Measurements from ENCODE around the gene MAP4K3. TPM values are rescaled to one million over a fixed set of nuclear protein-coding genes. Genes with fewer than 3 reads are reported as not detected.
A peak's percentile ranks its signal among the peaks of the same experiment; 100 is the strongest.
"Not testable (repeated sequence)": the region's sequence is repeated elsewhere in the genome, so short reads cannot be mapped to it uniquely, and the experiment has no call there.

MAP4K3 gene
- polyA plus RNA-seq, 2 of the 4 experiments (the other 2 are of a cell fraction): 15.8 to 44.6 TPM

- no peak overlapping the region for H3K4me2 ChIP-seq
These were observed 46.9 kb downstream of the MAP4K3 start for GRCh38 chr2:39390216-39390615.

DNA sequence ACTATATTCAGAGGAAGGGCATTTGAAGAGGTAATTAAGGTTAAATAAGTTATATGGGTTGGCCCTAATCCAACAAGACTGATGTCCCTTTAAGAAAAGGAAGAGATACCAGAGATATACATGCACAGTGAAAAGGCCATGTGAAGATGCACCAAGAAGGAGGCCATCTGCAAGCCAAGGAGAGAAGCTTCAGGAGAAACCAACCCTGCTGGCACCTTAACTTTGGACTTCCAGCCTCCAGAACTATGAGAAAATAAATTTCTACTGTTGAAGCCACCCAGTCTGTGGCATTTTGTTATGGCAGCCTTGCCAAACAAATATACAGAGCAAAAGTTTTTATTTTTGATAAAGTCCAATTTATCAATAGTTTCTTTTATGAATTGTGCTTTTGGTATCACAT is 51.0 kb downstream of the MAP4K3 start:
- Histone ChIP-seq H3K27ac (no peak overlapping the region), H3K9me3 (no peaks in the 10 kb centered on the region), H3K4me3 (no peak overlapping the region), H3K4me2 (no peak overlapping the region), H3K4me1 (peaks cover 13% of the 10 kb centered on the region; the same call in 2 of the 3 replicates)
- ATAC-seq: no peak
- TF ChIP-seq, protein P1, sequence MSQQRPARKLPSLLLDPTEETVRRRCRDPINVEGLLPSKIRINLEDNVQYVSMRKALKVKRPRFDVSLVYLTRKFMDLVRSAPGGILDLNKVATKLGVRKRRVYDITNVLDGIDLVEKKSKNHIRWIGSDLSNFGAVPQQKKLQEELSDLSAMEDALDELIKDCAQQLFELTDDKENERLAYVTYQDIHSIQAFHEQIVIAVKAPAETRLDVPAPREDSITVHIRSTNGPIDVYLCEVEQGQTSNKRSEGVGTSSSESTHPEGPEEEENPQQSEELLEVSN (IDR thresholded peaks at IDR 0.05; ENCODE audit: borderline replicate concordance, low read depth): no peak
- TF ChIP-seq EHF (CRISPR knock-in tag; IDR thresholded peaks at IDR 0.05): no peak
- no peak for TF ChIP-seq HDAC2 (IDR thresholded peaks at IDR 0.05)
- no peak for TF ChIP-seq RAD21 (conservative IDR thresholded peaks at IDR 0.05 in 1 of 2, IDR thresholded peaks at IDR 0.05 in 1 of 2)
- TF ChIP-seq HOXA7 (CRISPR knock-in tag; IDR thresholded peaks at IDR 0.05): no peak
- TF ChIP-seq FOSB (CRISPR knock-in tag; IDR thresholded peaks at IDR 0.05): no peak
- TF ChIP-seq PBX3 (IDR thresholded peaks at IDR 0.05): no peak
- no peak for DNase-seq (ENCODE audit: low read depth in 1 of 2, low spot score in 1 of 2)
- POLR2A ChIA-PET: no interaction called here
- peak; percentile 7 for FAIRE-seq
- CTCF ChIA-PET: no interaction called here

More at GRCh38 chr2:39390216-39390615, 46.9 kb downstream of the MAP4K3 start:
- H3K9me3 ChIP-seq: no peaks in the 10 kb centered on the region
- peaks cover 24% of the 10 kb centered on the region; the same call in 2 of the 3 replicates for H3K4me1 ChIP-seq
- CTCF ChIA-PET: no interaction called here
- H3K27ac ChIP-seq: no peak overlapping the region
- no peak for TF ChIP-seq ZNF302 (CRISPR knock-in tag; IDR thresholded peaks at IDR 0.05)
- TF ChIP-seq, protein P2, sequence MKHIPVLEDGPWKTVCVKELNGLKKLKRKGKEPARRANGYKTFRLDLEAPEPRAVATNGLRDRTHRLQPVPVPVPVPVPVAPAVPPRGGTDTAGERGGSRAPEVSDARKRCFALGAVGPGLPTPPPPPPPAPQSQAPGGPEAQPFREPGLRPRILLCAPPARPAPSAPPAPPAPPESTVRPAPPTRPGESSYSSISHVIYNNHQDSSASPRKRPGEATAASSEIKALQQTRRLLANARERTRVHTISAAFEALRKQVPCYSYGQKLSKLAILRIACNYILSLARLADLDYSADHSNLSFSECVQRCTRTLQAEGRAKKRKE (CRISPR knock-in tag; IDR thresholded peaks at IDR 0.05; ENCODE audit: low read depth): no peak
- 84% methylated on average over 4 of the region's 4 CpGs for WGBS (ENCODE audit: missing lambda C conversion rate)
- FAIRE-seq (no peak), ATAC-seq (no peak), DNase-seq (ENCODE audit: low read depth in 1 of 2, low spot score in 1 of 2) (no peak)
- POLR2A ChIA-PET: no interaction called here
- H3K4me3 ChIP-seq: no peak overlapping the region

DNA sequence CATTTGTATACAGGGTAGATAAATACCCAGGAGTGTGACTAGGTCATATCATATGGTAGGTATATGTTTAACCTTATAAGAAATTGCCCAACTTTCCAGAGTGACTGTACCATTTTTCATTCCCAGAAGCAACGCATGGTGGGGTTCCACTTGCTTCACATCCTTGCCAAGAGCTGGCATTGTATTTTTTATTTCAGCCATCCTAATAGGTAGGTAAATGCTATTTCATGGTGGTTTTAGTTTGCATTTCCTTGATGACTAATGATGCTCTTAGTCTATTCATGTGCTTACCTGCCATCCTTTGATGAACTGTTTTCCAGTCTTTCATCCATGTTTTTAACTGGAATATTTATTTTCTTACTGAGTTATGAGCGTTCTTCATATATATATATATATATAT is 51.9 kb downstream of the MAP4K3 start:
- TF ChIP-seq HOXA7 (CRISPR knock-in tag; IDR thresholded peaks at IDR 0.05) (no peak), ZSCAN20 (CRISPR knock-in tag; IDR thresholded peaks at IDR 0.05) (no peak), EHF (CRISPR knock-in tag; IDR thresholded peaks at IDR 0.05) (no peak), NPAS2 (CRISPR knock-in tag; IDR thresholded peaks at IDR 0.05; ENCODE audit: borderline replicate concordance) (no peak), RNF2 (IDR thresholded peaks at IDR 0.05; ENCODE audit: borderline replicate concordance, low read depth) (no peak), SREBF2 (IDR thresholded peaks at IDR 0.05) (no peak), RCOR1 (IDR thresholded peaks at IDR 0.05; ENCODE audit: low read depth, low read length) (no peak), HDAC2 (IDR thresholded peaks at IDR 0.05) (no peak)
- H3K4me3 ChIP-seq: no peak overlapping the region
- no peak for DNase-seq (ENCODE audit: low read depth in 1 of 2, low spot score in 1 of 2)
- no peak for ATAC-seq
- H3K4me1 ChIP-seq: peaks cover 22% of the 10 kb centered on the region
- no peak for FAIRE-seq
- CTCF ChIA-PET: no interaction called here
- POLR2A ChIA-PET: no interaction called here
- no peak overlapping the region for H3K27ac ChIP-seq
- 99% methylated on average over 2 of the region's 2 CpGs for WGBS (ENCODE audit: missing lambda C conversion rate)
- no peaks in the 10 kb centered on the region for H3K9me3 ChIP-seq
- H3K4me2 ChIP-seq: no peak overlapping the region

DNA sequence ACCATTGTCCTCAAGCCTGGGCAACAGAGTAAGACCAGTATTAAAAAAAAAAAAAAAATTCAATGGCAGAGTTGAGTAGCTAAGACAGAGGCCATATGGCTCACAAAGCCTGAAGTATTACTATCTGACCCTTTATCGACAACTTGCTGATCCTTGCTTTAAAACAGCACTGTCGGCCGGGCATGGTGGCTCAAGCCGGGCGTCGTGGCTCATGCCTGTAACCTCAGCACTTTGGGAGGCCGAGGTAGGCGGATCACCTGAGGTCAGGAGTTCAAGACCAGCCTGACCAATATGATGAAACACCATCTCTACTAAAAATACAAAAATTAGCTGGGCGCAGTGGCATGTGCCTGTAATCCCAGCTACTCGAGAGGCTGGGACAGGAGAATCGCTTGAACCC is 53.0 kb downstream of the MAP4K3 start:
- H3K4me2 ChIP-seq; POLR2A ChIA-PET; ATAC-seq; H3K4me3 ChIP-seq; FAIRE-seq; CTCF ChIA-PET; DNase-seq (ENCODE audit: low read depth in 1 of 2, low spot score in 1 of 2); H3K27ac ChIP-seq; H3K9me3 ChIP-seq: not testable (repeated sequence)
- H3K4me1 ChIP-seq: peaks cover 27% of the 10 kb centered on the region
- WGBS (ENCODE audit: missing lambda C conversion rate): 95% methylated on average over 11 of the region's 11 CpGs

DNA sequence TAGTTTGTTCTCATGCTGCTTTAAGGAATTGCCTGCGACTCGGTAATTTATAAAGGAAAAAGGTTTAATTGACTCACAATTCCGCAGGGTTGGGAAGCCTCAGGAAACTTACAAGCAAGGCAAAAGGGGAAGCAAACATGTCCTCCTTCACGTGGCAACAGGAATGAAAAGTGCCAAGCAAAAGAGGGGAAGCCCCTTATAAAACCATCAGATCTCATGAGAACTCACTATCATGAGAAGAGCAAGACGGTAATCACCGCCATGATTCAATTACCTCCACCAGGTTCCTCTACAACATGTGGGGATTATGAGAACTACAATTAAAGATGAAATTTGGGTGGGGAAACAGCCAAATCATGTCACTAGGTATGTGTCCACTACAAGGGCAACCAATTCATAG is 53.9 kb downstream of the MAP4K3 start:
- no peak for DNase-seq (ENCODE audit: low read depth in 1 of 2, low spot score in 1 of 2)
- no peak overlapping the region for H3K27ac ChIP-seq
- H3K4me3 ChIP-seq: no peak overlapping the region
- WGBS (ENCODE audit: missing lambda C conversion rate): 90% methylated on average over 6 of the region's 6 CpGs
- H3K4me1 ChIP-seq: peaks cover 27% of the 10 kb centered on the region
- POLR2A ChIA-PET: no interaction called here
- no peak for TF ChIP-seq FOSB (CRISPR knock-in tag; IDR thresholded peaks at IDR 0.05)
- TF ChIP-seq TFCP2L1 (CRISPR knock-in tag; IDR thresholded peaks at IDR 0.05): no peak
- TF ChIP-seq RNF2 (IDR thresholded peaks at IDR 0.05; ENCODE audit: borderline replicate concordance, low read depth): no peak
- TF ChIP-seq HOXA7 (CRISPR knock-in tag; IDR thresholded peaks at IDR 0.05): no peak
- TF ChIP-seq RCOR1 (IDR thresholded peaks at IDR 0.05; ENCODE audit: low read depth, low read length): no peak
- no peak for TF ChIP-seq PBX3 (IDR thresholded peaks at IDR 0.05)
- TF ChIP-seq, protein P3, sequence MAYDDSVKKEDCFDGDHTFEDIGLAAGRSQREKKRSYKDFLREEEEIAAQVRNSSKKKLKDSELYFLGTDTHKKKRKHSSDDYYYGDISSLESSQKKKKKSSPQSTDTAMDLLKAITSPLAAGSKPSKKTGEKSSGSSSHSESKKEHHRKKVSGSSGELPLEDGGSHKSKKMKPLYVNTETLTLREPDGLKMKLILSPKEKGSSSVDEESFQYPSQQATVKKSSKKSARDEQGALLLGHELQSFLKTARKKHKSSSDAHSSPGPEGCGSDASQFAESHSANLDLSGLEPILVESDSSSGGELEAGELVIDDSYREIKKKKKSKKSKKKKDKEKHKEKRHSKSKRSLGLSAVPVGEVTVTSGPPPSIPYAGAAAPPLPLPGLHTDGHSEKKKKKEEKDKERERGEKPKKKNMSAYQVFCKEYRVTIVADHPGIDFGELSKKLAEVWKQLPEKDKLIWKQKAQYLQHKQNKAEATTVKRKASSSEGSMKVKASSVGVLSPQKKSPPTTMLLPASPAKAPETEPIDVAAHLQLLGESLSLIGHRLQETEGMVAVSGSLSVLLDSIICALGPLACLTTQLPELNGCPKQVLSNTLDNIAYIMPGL (CRISPR knock-in tag; IDR thresholded peaks at IDR 0.05; ENCODE audit: borderline replicate concordance): no peak
- TF ChIP-seq HEYL (CRISPR knock-in tag; IDR thresholded peaks at IDR 0.05): no peak
- no peak for TF ChIP-seq KDM1A (IDR thresholded peaks at IDR 0.05; ENCODE audit: low read depth)
- ATAC-seq: no peak
- FAIRE-seq: no peak
- no peaks in the 10 kb centered on the region for H3K9me3 ChIP-seq
- CTCF ChIA-PET: no interaction called here
- H3K4me2 ChIP-seq: no peak overlapping the region
